HuH-7 (cell line): ENCODE data around the gene SGCA.

ENCODE experiments used
- DNase-seq: peaks from one replicate; pipeline ENCODE4 v3.0.0; 2011; ENCODE audit warnings: low spot score

The SGCA gene

GRCh38 chr17:50134206-50135110, 31.3 kb upstream of the SGCA start:
- DNase-seq: no peak

GRCh38 chr17:50135316-50136095, 30.3 kb upstream of the SGCA start:
- no peak for DNase-seq

GRCh38 chr17:50136096-50136687, 29.6 kb upstream of the SGCA start:
- no peak for DNase-seq

GRCh38 chr17:50137042-50137441, 28.8 kb upstream of the SGCA start:
- DNase-seq: no peak

GRCh38 chr17:50139185-50139783, 26.5 kb upstream of the SGCA start:
- DNase-seq: no peak

GRCh38 chr17:50139950-50140885, 25.6 kb upstream of the SGCA start:
- DNase-seq: peak; percentile 98

- no peak for DNase-seq
Observed at GRCh38 chr17:50141026-50141744, 24.6 kb upstream of the SGCA start.

GRCh38 chr17:50141745-50142110, 24.1 kb upstream of the SGCA start:
- no peak for DNase-seq

GRCh38 chr17:50143461-50144176, 22.2 kb upstream of the SGCA start:
- DNase-seq: no peak

GRCh38 chr17:50144355-50144754, 21.4 kb upstream of the SGCA start:
- DNase-seq: no peak

- no peak for DNase-seq
Observed at GRCh38 chr17:50144845-50145531, 20.8 kb upstream of the SGCA start.

- DNase-seq: no peak
Observed at GRCh38 chr17:50145532-50146229, 20.1 kb upstream of the SGCA start.

- DNase-seq: no peak
Observed at GRCh38 chr17:50146230-50146926, 19.4 kb upstream of the SGCA start.

GRCh38 chr17:50146927-50147665, 18.7 kb upstream of the SGCA start:
- no peak for DNase-seq

GRCh38 chr17:50147841-50148225, 18.0 kb upstream of the SGCA start:
- DNase-seq: peak; percentile 55

- peak; percentile 57 for DNase-seq
Observed at GRCh38 chr17:50148226-50149090, 17.3 kb upstream of the SGCA start.

- no peak for DNase-seq
Observed at GRCh38 chr17:50149091-50149416, 16.8 kb upstream of the SGCA start.
